DOHH2 (cell line): ENCODE data around the gene LYRM4.

Experiments used
- H3F3A ChIP-seq: fragments of 200-600 bp; sonication (generic), shearing (Covaris generic); 2 replicates; pipeline ENCODE4 v1.6.0; 2016; ENCODE audit warnings: antibody characterized with exemption, mild to moderate bottlenecking; ENCODE audit not compliant: control insufficient read depth, insufficient read depth
- H3K27ac ChIP-seq: fragments of 200-600 bp; sonication (generic); 2 replicates; pipeline ENCODE4 v1.5.1; 2014; ENCODE audit warnings: low read depth, mild to moderate bottlenecking, low read length, moderate library complexity
- H3K27me3 ChIP-seq: fragments of 200-600 bp; sonication (generic); 2 replicates; pipeline ENCODE4 v1.6.1; 2014; ENCODE audit warnings: mild to moderate bottlenecking, low read length, mixed read lengths; ENCODE audit not compliant: control insufficient read depth
- H3K36me3 ChIP-seq: fragments of 200-600 bp; sonication (generic); 2 replicates; pipeline ENCODE4 v1.6.1; 2014; ENCODE audit warnings: mild to moderate bottlenecking, low read length, moderate library complexity, mixed read lengths; ENCODE audit not compliant: control insufficient read depth
- H3K4me1 ChIP-seq: fragments of 200-600 bp; sonication (generic); 2 replicates; pipeline ENCODE4 v1.6.1; 2014; ENCODE audit warnings: mild to moderate bottlenecking, low read length, mixed read lengths; ENCODE audit not compliant: control insufficient read depth
- H3K4me2 ChIP-seq: fragments of 200-600 bp; sonication (generic); 2 replicates; pipeline ENCODE4 v1.6.0; 2014; ENCODE audit warnings: mild to moderate bottlenecking, low read length, moderate library complexity
- H3K4me3 ChIP-seq: fragments of 200-600 bp; sonication (generic); 2 replicates; pipeline ENCODE4 v1.5.1; 2014; ENCODE audit warnings: mild to moderate bottlenecking, low read length, mixed read lengths
- H3K79me2 ChIP-seq: fragments of 200-600 bp; sonication (generic); 2 replicates; pipeline ENCODE4 v1.6.1; 2014; ENCODE audit warnings: mild to moderate bottlenecking, low read length, mixed read lengths; ENCODE audit not compliant: control insufficient read depth
- H3K9me2 ChIP-seq: fragments of 200-600 bp; sonication (generic); replicated peaks from 2 replicates; pipeline ENCODE4 v1.6.1; 2014; ENCODE audit warnings: mild to moderate bottlenecking, low read length, mixed read lengths; ENCODE audit not compliant: control insufficient read depth
- H3K9me3 ChIP-seq: fragments of 200-600 bp; sonication (generic); 2 replicates; pipeline ENCODE4 v1.6.1; 2014; ENCODE audit warnings: antibody characterized with exemption, low read length, mixed read lengths; ENCODE audit not compliant: control insufficient read depth, insufficient read depth
- H4K20me1 ChIP-seq: fragments of 200-600 bp; sonication (generic); 2 replicates; pipeline ENCODE4 v1.6.0; 2014; ENCODE audit warnings: low read depth, mild to moderate bottlenecking, antibody characterized with exemption, low read length, moderate library complexity; ENCODE audit not compliant: control insufficient read depth, insufficient read depth
- CTCF ChIP-seq: fragments of 200-600 bp; sonication (generic); IDR thresholded peaks from one replicate; pipeline ENCODE4 v1.5.1; 2014; ENCODE audit warnings: antibody characterized with exemption, mild to moderate bottlenecking, low read depth, low read length; ENCODE audit not compliant: poor library complexity, severe bottlenecking
- EZH2phosphoT487 ChIP-seq: fragments of 200-600 bp; sonication (generic); IDR thresholded peaks from 2 replicates; pipeline ENCODE4 v1.6.1; 2017; ENCODE audit warnings: borderline replicate concordance, mild to moderate bottlenecking, antibody characterized with exemption, low read length, moderate library complexity, mixed read lengths

LYRM4 gene

GRCh38 chr6:5204376-5204775 is 56.4 kb downstream of the LYRM4 start:
- TF ChIP-seq EZH2phosphoT487: no peak
- TF ChIP-seq CTCF: no peak

GRCh38 chr6:5203546-5203945 is 57.2 kb downstream of the LYRM4 start:
- Histone ChIP-seq H3K79me2 (no peaks in the 10 kb centered on the region), H4K20me1 (no peaks in the 10 kb centered on the region), H3K27me3 (no peaks in the 10 kb centered on the region), H3K4me1 (no peaks in the 10 kb centered on the region), H3K27ac (no peak overlapping the region), H3K4me2 (no peak overlapping the region), H3K9me3 (no peaks in the 10 kb centered on the region), H3F3A (no peaks in the 10 kb centered on the region), H3K9me2 (no peaks in the 10 kb centered on the region), H3K36me3 (no peaks in the 10 kb centered on the region), H3K4me3 (no peak overlapping the region)
- TF ChIP-seq CTCF: no peak
- TF ChIP-seq EZH2phosphoT487: no peak

More at GRCh38 chr6:5204376-5204775, 56.4 kb downstream of the LYRM4 start:
- H3K4me1 ChIP-seq: no peaks in the 10 kb centered on the region
- H3K9me2 ChIP-seq: no peaks in the 10 kb centered on the region
- no peaks in the 10 kb centered on the region for H3K36me3 ChIP-seq
- no peaks in the 10 kb centered on the region for H3K79me2 ChIP-seq
- H3K9me3 ChIP-seq: no peaks in the 10 kb centered on the region
- peaks cover under 1% of the 10 kb centered on the region; the same call in 1 of the 2 replicates for H4K20me1 ChIP-seq
- no peaks in the 10 kb centered on the region for H3F3A ChIP-seq
- H3K27ac ChIP-seq: no peak overlapping the region
- no peak overlapping the region for H3K4me3 ChIP-seq
- H3K27me3 ChIP-seq: no peaks in the 10 kb centered on the region
- H3K4me2 ChIP-seq: no peak overlapping the region

DNA sequence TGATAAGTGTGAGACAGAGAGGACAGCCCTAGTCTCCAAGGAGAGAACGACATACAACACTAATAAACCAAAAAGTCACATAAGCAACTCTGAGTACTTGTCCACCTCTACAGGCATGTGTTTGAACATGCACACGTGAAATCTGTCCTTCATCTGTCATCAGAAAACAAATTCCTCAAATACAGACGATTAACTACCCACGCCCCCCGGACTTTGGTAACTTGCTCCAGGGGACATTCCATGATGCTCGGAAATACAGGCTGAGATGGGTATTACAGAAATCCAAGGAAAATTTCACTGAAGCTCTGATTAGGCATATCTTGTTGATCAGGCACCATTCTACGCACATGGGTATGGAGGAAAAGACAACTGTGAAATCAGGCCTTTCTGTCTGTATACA is 57.8 kb downstream of the LYRM4 start:
- Histone ChIP-seq H3F3A (no peaks in the 10 kb centered on the region), H3K4me1 (no peaks in the 10 kb centered on the region), H3K79me2 (no peaks in the 10 kb centered on the region), H3K9me3 (no peaks in the 10 kb centered on the region), H3K27me3 (no peaks in the 10 kb centered on the region), H4K20me1 (no peaks in the 10 kb centered on the region), H3K4me2 (no peak overlapping the region), H3K36me3 (no peaks in the 10 kb centered on the region), H3K9me2 (no peaks in the 10 kb centered on the region), H3K4me3 (no peak overlapping the region), H3K27ac (no peak overlapping the region)
- TF ChIP-seq EZH2phosphoT487 (no peak), CTCF (no peak)

DNA sequence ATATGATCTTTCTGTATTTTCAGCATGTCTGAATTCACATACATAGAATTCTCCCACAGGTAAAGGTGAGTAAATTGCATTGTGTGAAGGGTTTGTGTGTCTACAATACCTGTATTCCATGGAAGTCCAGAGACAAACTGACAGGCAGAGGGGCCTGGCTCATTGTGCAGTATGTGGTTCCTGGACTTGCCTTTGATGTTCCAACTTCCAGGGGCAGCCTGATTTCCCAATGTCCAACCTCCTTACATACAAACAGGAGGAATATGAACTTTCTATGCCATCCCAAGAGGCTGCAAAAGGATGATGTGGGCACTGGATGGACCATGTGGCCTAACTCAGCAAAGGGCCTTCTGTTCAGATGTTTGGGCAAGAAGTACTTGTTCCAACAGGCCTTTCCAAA is 58.5 kb downstream of the LYRM4 start:
- Histone ChIP-seq H3K4me1 (no peaks in the 10 kb centered on the region), H3F3A (no peaks in the 10 kb centered on the region), H3K9me2 (no peaks in the 10 kb centered on the region), H3K27me3 (no peaks in the 10 kb centered on the region), H3K79me2 (no peaks in the 10 kb centered on the region), H3K4me2 (no peak overlapping the region), H3K36me3 (no peaks in the 10 kb centered on the region), H3K4me3 (no peak overlapping the region), H3K27ac (no peak overlapping the region), H3K9me3 (no peaks in the 10 kb centered on the region), H4K20me1 (no peaks in the 10 kb centered on the region)
- TF ChIP-seq EZH2phosphoT487 (no peak), CTCF (no peak)
